HG03460 (cell line): ENCODE data around the gene CDC34.

Source experiments
- ATAC-seq: cut with Tn5 transposase; IDR thresholded peaks from one replicate; pipeline ENCODE4 v1.9.1; 2021; ENCODE audit not compliant: unreplicated experiment

CDC34 gene

GRCh38 chr19:531753-532560, at the start of gene CDC34:
Gene CDC34, plus strand, starts transcription at chr19:531760. Its CDS starts 172 bp downstream, at chr19:531932.
- ATAC-seq: peak; percentile 27

- no peak for ATAC-seq
Measured at GRCh38 chr19:482186-483041, 49.1 kb upstream of the CDC34 start.

GRCh38 chr19:483332-484072, 48.1 kb upstream of the CDC34 start:
- ATAC-seq: no peak

GRCh38 chr19:484494-484893, 47.1 kb upstream of the CDC34 start:
- no peak for ATAC-seq

- ATAC-seq: no peak
Measured at GRCh38 chr19:485077-485476, 46.5 kb upstream of the CDC34 start.

GRCh38 chr19:485583-486236, 45.9 kb upstream of the CDC34 start:
- ATAC-seq: no peak

- peak; percentile 75 for ATAC-seq
Measured at GRCh38 chr19:488505-489417, 42.8 kb upstream of the CDC34 start.

GRCh38 chr19:489418-490196, 42.0 kb upstream of the CDC34 start:
- ATAC-seq: no peak

- no peak for ATAC-seq
Measured at GRCh38 chr19:491146-491741, 40.3 kb upstream of the CDC34 start.

GRCh38 chr19:492091-492531, 39.4 kb upstream of the CDC34 start:
- no peak for ATAC-seq

GRCh38 chr19:493391-494170, 38.0 kb upstream of the CDC34 start:
- ATAC-seq: no peak

GRCh38 chr19:494171-495080, 37.1 kb upstream of the CDC34 start:
- ATAC-seq: no peak

GRCh38 chr19:495081-495401, 36.5 kb upstream of the CDC34 start:
- no peak for ATAC-seq

GRCh38 chr19:495402-496111, 36.0 kb upstream of the CDC34 start:
- no peak for ATAC-seq

GRCh38 chr19:496112-496665, 35.4 kb upstream of the CDC34 start, which contains the start of gene MADCAM1:
Gene MADCAM1, plus strand, starts transcription at chr19:496486. Its CDS starts 14 bp downstream, at chr19:496500.
- ATAC-seq: no peak

GRCh38 chr19:496986-497385, 34.6 kb upstream of the CDC34 start:
- no peak for ATAC-seq
